ENCODE data around the gene SARDH. TPM values are rescaled to one million over a fixed set of nuclear protein-coding genes. Genes with fewer than 3 reads are reported as not detected.

The SARDH gene
- total and polyA plus RNA-seq, 9 of the 15 experiments (the other 6 are each of a cell fraction or from before 2014, with no cell fraction given) = 0.14 TPM; not detected in 8

DNA sequence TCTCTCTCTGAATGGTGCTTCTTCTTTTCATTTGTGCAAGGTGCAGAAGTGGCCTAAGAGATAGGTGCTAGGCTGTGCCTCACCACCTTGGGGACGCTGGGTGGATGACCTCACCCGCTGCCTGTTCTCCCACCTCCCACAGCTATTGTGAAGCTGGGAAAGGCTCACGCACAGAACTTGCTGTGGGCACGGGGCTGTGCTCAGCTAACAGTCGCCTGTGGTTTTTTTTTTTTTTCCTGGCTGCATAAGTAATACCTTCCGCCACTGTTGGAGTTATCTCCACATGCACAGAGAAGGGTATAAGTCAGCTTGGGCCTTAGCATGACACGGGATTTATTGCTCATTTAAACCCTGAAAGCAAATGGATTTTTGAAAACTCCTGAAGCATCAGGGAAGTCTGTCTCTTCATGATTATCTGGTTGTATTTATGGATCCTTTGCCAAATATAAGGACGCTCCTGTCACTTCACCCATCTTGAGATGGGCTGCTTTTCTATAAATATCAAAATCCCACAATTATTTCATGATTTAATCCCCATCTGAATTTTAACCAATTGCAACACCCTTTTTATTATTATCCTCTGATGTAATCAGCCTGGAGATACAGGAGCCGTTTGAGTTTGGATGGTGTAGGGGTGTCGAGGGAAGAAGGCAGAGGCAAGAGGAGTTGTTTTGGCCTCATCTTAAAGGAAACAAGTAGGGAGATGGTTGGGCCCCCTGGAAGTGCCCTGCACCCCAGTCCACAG, 93.0 kb downstream of the SARDH start:
- ChIA-PET CTCF (ENCODE audit: low intra/inter-chr PET ratio) (no interaction called here), POLR2A (interaction anchor here (0.6 to 1.4 kb wide), 3 partner anchors 8 to 195 kb away, joined by 3 read pairs; partner anchors contain the start of gene DBH)
- Histone ChIP-seq H3K9me3 (replicated peaks; ENCODE audit: control insufficient read depth, insufficient read depth, low read depth, low read length) (no peaks in the 10 kb centered on the region), H2AFZ (ENCODE audit: low read depth, low read length) (no peak overlapping the region), H3K4me2 (ENCODE audit: insufficient read depth, low read length) (no peak overlapping the region), H3K36me3 (ENCODE audit: control insufficient read depth, insufficient read depth, low read length) (no peaks in the 10 kb centered on the region), H4K20me1 (replicated peaks; ENCODE audit: control insufficient read depth, insufficient read depth, low read length) (peaks cover 13% of the 10 kb centered on the region), H3K4me1 (replicated peaks in 1 of 2; ENCODE audit: control insufficient read depth in 2 of 2, insufficient read depth in 2 of 2, low read length in 2 of 2) (no peaks in the 10 kb centered on the region), H3K79me2 (ENCODE audit: control insufficient read depth, insufficient read depth, low read length) (no peaks in the 10 kb centered on the region), H3K9me1 (ENCODE audit: control insufficient read depth, insufficient read depth, low read length) (peaks cover 3% of the 10 kb centered on the region), H3K4me3 (no peak overlapping the region), H3K9ac (ENCODE audit: insufficient read depth in 1 of 2, low read depth in 2 of 2, low read length in 2 of 2) (no peak overlapping the region), H3K27me3 (ENCODE audit: control insufficient read depth in 2 of 2, insufficient read depth in 2 of 2, low read length in 2 of 2) (peaks cover 18 to 82% of the 10 kb centered on the region in 2 experiments; a peak in 4 of 5 replicates), H3K27ac (ENCODE audit: extremely low read depth, low read depth, low read length) (no peak overlapping the region)
- under 1% methylated on average over 7 of the region's 10 CpGs for WGBS (ENCODE audit: insufficient coverage, low coverage, missing lambda C conversion rate)
- intact Hi-C loops (cut with micrococcal nuclease) (no loop called here), in situ Hi-C loops (cut with MboI) (no loop called here)
- no TSS peak for BruUV-seq (replicated peaks)
- DNase-seq (ENCODE audit: extremely low read depth in 1 of 4, low spot score in 3 of 4) (no peak), FAIRE-seq (no peak), ATAC-seq (no peak)
- TF ChIP-seq HCFC1 (IDR thresholded peaks at IDR 0.05; ENCODE audit: low read depth, low read length) = no peak
- TF ChIP-seq MECOM (CRISPR knock-in tag; IDR thresholded peaks at IDR 0.05) = no peak
- no peak for TF ChIP-seq BDP1 (IDR thresholded peaks at IDR 0.05; ENCODE audit: insufficient read depth, insufficient read length)
- TF ChIP-seq, protein P1, sequence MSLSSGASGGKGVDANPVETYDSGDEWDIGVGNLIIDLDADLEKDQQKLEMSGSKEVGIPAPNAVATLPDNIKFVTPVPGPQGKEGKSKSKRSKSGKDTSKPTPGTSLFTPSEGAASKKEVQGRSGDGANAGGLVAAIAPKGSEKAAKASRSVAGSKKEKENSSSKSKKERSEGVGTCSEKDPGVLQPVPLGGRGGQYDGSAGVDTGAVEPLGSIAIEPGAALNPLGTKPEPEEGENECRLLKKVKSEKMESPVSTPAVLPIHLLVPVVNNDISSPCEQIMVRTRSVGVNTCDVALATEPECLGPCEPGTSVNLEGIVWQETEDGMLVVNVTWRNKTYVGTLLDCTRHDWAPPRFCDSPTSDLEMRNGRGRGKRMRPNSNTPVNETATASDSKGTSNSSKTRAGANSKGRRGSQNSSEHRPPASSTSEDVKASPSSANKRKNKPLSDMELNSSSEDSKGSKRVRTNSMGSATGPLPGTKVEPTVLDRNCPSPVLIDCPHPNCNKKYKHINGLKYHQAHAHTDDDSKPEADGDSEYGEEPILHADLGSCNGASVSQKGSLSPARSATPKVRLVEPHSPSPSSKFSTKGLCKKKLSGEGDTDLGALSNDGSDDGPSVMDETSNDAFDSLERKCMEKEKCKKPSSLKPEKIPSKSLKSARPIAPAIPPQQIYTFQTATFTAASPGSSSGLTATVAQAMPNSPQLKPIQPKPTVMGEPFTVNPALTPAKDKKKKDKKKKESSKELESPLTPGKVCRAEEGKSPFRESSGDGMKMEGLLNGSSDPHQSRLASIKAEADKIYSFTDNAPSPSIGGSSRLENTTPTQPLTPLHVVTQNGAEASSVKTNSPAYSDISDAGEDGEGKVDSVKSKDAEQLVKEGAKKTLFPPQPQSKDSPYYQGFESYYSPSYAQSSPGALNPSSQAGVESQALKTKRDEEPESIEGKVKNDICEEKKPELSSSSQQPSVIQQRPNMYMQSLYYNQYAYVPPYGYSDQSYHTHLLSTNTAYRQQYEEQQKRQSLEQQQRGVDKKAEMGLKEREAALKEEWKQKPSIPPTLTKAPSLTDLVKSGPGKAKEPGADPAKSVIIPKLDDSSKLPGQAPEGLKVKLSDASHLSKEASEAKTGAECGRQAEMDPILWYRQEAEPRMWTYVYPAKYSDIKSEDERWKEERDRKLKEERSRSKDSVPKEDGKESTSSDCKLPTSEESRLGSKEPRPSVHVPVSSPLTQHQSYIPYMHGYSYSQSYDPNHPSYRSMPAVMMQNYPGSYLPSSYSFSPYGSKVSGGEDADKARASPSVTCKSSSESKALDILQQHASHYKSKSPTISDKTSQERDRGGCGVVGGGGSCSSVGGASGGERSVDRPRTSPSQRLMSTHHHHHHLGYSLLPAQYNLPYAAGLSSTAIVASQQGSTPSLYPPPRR (CRISPR knock-in tag; IDR thresholded peaks at IDR 0.05; ENCODE audit: borderline replicate concordance) = no peak
- no peak for TF ChIP-seq NR4A1 (CRISPR knock-in tag; IDR thresholded peaks at IDR 0.05)
- TF ChIP-seq NR4A1 (tag; IDR thresholded peaks at IDR 0.05) = no peak
- TF ChIP-seq HEY1 (CRISPR knock-in tag; IDR thresholded peaks at IDR 0.05; ENCODE audit: borderline replicate concordance) = no peak
- TF ChIP-seq, protein P2, sequence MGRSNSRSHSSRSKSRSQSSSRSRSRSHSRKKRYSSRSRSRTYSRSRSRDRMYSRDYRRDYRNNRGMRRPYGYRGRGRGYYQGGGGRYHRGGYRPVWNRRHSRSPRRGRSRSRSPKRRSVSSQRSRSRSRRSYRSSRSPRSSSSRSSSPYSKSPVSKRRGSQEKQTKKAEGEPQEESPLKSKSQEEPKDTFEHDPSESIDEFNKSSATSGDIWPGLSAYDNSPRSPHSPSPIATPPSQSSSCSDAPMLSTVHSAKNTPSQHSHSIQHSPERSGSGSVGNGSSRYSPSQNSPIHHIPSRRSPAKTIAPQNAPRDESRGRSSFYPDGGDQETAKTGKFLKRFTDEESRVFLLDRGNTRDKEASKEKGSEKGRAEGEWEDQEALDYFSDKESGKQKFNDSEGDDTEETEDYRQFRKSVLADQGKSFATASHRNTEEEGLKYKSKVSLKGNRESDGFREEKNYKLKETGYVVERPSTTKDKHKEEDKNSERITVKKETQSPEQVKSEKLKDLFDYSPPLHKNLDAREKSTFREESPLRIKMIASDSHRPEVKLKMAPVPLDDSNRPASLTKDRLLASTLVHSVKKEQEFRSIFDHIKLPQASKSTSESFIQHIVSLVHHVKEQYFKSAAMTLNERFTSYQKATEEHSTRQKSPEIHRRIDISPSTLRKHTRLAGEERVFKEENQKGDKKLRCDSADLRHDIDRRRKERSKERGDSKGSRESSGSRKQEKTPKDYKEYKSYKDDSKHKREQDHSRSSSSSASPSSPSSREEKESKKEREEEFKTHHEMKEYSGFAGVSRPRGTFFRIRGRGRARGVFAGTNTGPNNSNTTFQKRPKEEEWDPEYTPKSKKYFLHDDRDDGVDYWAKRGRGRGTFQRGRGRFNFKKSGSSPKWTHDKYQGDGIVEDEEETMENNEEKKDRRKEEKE (IDR thresholded peaks at IDR 0.05; ENCODE audit: borderline replicate concordance in 1 of 2, control insufficient read depth in 1 of 2, low read depth in 2 of 2, low read length in 1 of 2) = no peak
- TF ChIP-seq KLF10 (CRISPR knock-in tag; IDR thresholded peaks at IDR 0.05) = no peak
- TF ChIP-seq TAL1 (IDR thresholded peaks at IDR 0.05) = no peak
- TF ChIP-seq, protein P3, sequence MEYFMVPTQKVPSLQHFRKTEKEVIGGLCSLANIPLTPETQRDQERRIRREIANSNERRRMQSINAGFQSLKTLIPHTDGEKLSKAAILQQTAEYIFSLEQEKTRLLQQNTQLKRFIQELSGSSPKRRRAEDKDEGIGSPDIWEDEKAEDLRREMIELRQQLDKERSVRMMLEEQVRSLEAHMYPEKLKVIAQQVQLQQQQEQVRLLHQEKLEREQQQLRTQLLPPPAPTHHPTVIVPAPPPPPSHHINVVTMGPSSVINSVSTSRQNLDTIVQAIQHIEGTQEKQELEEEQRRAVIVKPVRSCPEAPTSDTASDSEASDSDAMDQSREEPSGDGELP (CRISPR knock-in tag; IDR thresholded peaks at IDR 0.05; ENCODE audit: borderline replicate concordance) = no peak
- TF ChIP-seq POLR2H (tag; IDR thresholded peaks at IDR 0.05; ENCODE audit: low read depth) = no peak
